HG02884 (cell line): Measurements from ENCODE around the gene BACH2.
"Not testable (repeated sequence)": the region's sequence is repeated elsewhere in the genome, so short reads cannot be mapped to it uniquely, and the experiment has no call there.

Experiments
- ATAC-seq: cut with Tn5 transposase; IDR thresholded peaks from one replicate; pipeline ENCODE4 v1.9.1; 2021; ENCODE audit warnings: mild to moderate bottlenecking, moderate library complexity; ENCODE audit not compliant: unreplicated experiment

The BACH2 gene

GRCh38 chr6:90284236-90285041 is 12.2 kb downstream of the BACH2 start:
- peak; percentile 91 for ATAC-seq

GRCh38 chr6:90282265-90282664 is 14.4 kb downstream of the BACH2 start:
- ATAC-seq, result not testable (repeated sequence)

DNA sequence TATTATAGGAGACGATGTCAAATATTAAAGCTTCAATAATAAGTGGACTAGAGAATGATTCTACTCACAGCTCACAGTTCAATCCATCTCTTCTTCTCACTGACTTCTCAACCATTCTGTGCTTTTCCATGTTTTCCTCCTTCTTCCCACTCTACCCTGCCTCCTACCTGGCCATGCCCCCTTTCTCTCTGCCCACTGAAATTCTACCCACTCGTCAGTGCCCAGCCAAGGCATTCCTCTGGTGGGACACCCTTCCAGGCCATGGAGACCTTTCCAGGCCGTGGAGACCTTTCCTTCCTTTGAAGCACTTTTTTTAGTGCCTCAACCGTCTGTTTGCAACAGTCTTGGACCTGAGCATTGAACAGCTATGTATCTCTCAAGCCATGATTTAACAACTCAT is 18.5 kb downstream of the BACH2 start:
- no peak for ATAC-seq

DNA sequence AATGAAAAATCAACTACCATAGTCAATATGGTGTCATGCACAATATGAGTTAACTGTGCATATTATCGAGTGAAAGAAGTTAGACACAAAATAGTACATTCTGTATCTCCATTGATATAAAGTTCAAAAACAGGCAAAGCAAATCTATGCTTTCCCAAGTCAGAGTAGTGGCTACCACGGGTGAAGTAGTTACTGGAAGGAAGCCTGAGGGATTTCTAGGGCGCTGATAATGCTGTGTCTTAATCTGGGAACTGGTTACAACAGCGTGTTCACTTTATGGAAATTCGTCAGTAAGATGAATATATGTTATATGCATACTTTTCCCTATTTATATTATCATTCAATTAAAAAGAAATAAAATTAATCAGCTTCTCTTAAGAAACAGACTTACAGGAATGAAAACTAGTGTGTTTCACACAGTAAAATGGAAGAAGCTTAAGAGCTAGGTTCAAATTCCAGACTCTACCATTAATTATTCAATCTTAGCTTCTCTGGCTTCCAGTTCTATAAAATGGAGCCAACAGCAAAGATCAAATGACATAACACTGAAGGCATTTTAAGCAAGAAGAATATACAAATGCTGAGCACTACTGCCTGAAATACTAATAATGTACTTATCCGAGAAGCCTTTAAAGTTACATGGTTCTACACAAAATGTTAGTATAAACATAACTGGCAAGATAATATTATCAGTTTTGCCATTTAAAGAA is 19.2 kb downstream of the BACH2 start:
- ATAC-seq, result no peak

GRCh38 chr6:90274451-90275030 is 22.1 kb downstream of the BACH2 start:
- no peak for ATAC-seq

GRCh38 chr6:90273863-90274262 is 22.8 kb downstream of the BACH2 start:
- no peak for ATAC-seq

- ATAC-seq, result no peak
These were observed 23.7 kb downstream of the BACH2 start for GRCh38 chr6:90272895-90273294.

DNA sequence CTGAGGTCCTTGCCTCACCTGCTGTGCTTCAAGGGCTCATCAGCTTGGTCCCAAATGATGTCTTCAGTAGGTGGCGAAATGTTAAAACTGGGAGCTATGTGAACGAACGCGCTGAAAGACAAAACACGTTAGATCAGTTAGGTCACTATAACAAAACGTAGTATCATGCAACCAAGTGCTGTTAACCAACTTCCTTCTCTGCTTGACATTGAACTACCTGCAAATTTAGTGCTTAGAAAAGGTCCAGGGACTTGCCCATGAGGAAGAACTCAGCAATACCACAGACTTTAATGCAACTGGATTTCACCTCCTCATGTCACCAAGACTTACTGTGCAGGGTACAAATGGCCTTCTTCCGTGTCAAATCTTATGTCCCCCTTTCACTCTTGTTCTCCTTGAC is 24.8 kb downstream of the BACH2 start:
- ATAC-seq, result no peak

GRCh38 chr6:90269334-90269733 is 27.3 kb downstream of the BACH2 start:
- ATAC-seq, result no peak

- no peak for ATAC-seq
These were observed 28.5 kb downstream of the BACH2 start for GRCh38 chr6:90268178-90268577.

DNA sequence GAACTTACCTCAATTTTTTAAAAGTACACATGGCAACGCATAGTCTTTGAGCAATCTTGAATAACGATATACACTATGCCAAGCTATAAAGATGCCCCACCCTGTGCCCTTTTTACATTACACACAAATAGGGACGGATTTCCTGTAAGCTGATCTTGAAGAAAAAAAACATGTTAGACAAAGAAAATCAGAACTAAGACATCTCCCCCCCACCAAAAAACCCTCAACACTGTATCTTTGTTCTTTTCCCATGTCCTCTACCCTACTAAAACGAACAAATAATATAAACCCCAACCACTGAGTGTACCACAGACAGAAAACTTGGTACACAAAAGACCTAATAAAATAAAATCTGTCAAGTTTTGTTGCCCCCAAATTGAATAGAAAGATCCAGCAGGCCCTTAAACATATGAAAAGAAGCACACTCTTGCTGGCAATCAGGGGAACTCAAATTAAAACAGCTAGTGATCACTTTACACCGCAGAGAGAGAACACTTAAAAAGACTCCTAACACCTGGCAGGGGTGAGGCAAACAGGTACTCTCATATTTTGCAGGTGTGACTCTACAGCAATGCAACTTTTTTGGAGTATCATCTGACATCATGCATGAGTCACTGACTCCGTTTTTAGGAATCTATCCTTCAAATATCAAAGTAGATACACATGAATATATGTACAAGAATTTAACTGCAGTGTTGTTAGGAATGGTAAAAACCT is 29.6 kb downstream of the BACH2 start:
- no peak for ATAC-seq

DNA sequence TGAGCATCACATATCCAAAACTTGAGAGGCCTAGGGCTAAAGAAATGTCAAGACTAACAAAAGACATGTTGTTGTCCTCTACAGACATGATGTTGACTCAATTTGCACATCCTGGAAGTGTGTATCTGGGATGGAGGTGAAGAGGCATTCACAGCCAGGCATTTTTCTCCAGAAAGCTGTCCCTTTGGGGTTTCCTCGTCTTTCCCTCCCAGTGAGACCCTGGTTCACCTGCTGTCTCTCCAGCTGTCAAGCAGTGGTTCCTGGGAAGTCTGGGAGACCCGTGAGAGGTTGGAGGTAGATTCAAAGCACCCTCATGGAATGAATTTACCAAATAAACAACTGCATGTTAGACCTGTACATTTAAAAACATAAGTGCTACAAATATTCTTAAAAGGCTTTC is 32.1 kb downstream of the BACH2 start:
- ATAC-seq, result no peak

DNA sequence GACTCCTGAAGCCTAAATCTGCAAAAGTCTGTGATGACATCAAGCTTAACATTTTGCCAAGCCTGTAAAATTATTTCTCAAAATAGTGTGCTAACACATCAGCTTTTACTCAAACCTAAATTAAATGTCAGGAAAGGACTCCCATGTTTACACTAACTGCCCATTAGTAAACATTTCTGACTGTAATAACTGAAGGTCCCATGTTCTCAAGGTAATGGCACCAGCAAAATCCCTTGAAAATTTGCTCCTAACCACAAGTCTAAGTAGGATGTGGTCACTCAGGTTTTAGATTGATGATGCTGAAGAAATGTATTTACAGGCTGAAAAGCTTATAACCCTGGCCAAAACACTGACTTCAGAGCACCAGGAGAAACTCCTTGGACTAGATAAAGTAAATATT is 33.0 kb downstream of the BACH2 start:
- no peak for ATAC-seq

DNA sequence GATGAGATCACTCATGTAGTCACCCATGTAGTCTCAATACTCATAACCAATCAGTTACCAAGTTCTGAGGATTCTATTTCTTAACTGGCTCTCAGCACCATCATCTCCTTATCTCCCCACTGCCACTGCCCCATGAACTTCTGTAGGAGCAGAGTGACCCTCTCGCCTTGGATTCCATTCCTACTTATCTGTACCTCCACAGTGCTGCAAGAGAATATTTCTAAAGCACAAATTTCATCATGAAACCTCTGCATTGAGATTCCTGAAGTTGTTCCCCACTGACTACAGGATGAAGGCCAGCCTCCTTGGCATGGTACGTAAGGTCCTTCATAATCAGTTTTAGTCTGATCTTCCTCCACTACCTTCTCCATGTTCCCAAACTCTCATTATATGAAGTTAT is 34.8 kb downstream of the BACH2 start:
- no peak for ATAC-seq

- no peak for ATAC-seq
These were observed 39.2 kb downstream of the BACH2 start for GRCh38 chr6:90257486-90257738.

GRCh38 chr6:90256698-90257485 is 39.8 kb downstream of the BACH2 start:
- ATAC-seq, result no peak

GRCh38 chr6:90253631-90254030 is 43.0 kb downstream of the BACH2 start:
- no peak for ATAC-seq

- peak; percentile 89 for ATAC-seq
These were observed 45.2 kb downstream of the BACH2 start for GRCh38 chr6:90251295-90251992.

- ATAC-seq, result no peak
These were observed 46.2 kb downstream of the BACH2 start for GRCh38 chr6:90250405-90250804.

DNA sequence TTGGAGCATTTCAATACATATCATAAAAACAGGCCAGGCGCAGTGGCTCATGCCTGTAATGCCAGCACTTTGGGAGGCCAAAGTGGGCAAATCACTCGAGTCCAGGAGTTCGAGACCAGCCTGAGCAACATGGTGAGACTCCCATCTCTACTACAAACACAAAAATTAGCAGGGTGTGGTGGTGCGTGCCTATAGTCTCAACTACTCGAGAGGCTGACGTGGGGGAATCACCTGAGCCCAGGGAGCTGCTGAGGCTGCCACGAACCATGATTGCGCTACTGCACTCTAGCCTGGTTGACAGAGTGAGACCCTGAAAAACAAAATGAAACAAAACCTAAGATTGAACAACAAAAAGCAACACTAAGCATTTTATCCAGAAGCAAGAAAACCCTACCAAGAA is 47.2 kb downstream of the BACH2 start:
- ATAC-seq, result no peak
